Measurements from ENCODE around the gene NAAA. TPM values are rescaled to one million over a fixed set of nuclear protein-coding genes. Genes with fewer than 3 reads are reported as not detected.

NAAA gene
- total RNA-seq, 1 donor from 2014 or later, result 2.7 TPM

DNA sequence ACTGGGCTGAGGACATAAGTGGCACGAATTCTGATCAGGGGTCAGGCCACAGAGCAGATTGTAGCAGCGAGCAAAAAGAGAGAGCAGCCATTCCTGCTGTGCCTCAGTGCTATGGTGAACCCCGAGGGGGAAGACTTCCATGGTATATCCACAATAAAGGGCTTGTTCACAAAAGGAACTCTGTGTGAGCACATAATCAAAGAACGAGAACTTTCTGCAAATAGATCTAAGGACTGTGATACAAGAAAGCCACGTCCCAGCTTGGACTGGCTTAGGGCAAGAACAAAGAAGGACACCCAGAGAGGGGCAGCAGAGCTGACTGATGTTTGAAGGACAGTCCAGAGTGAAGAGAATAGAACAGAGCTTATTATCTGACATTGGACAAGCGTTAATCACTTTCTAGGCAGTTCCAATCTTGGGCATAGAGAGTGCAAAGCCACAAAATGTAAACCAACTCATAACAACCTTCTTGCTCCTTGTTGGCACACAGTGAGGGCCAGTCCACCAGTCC is 62.5 kb downstream of the NAAA start:
- H3K9me3 Mint-ChIP-seq (ENCODE audit: low read depth), result no peaks in the 10 kb centered on the region
- DNase-seq (ENCODE audit: low spot score, unreplicated experiment), result no peak
- no peak overlapping the region for H3K27ac Mint-ChIP-seq
- H3K27me3 Mint-ChIP-seq, result no peaks in the 10 kb centered on the region
- no peaks in the 10 kb centered on the region for H3K36me3 Mint-ChIP-seq (ENCODE audit: insufficient read depth)
- H3K4me3 Mint-ChIP-seq (ENCODE audit: low read depth), result no peak overlapping the region
- TF ChIP-seq, protein P1, sequence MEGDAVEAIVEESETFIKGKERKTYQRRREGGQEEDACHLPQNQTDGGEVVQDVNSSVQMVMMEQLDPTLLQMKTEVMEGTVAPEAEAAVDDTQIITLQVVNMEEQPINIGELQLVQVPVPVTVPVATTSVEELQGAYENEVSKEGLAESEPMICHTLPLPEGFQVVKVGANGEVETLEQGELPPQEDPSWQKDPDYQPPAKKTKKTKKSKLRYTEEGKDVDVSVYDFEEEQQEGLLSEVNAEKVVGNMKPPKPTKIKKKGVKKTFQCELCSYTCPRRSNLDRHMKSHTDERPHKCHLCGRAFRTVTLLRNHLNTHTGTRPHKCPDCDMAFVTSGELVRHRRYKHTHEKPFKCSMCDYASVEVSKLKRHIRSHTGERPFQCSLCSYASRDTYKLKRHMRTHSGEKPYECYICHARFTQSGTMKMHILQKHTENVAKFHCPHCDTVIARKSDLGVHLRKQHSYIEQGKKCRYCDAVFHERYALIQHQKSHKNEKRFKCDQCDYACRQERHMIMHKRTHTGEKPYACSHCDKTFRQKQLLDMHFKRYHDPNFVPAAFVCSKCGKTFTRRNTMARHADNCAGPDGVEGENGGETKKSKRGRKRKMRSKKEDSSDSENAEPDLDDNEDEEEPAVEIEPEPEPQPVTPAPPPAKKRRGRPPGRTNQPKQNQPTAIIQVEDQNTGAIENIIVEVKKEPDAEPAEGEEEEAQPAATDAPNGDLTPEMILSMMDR (IDR thresholded peaks at IDR 0.05; ENCODE audit: unreplicated experiment), result no peak
- no peaks in the 10 kb centered on the region for H3K4me1 Mint-ChIP-seq (ENCODE audit: low read depth)

DNA sequence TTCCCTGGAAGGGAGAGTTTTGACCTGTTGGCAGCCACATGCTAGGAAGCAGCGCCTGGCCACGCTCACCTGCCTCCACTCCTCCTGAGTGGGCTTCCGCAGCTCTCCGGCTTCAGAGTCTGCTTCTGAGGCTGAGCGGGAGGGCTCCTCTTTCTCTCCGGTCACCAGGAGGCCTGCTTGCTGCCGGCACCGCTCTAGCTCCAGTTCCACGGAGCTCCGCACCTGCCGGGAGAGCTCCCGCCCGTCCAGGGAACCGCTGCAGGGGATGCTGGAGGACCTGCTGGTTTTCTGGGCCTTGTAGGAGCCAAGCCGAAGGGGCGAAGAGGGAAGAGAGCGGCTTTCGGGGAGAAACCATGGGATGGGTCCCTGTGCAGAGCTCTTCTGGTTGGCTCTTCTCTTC is 64.6 kb downstream of the NAAA start:
- Mint-ChIP-seq H3K27ac (no peak overlapping the region), H3K4me3 (ENCODE audit: low read depth) (no peak overlapping the region), H3K4me1 (ENCODE audit: low read depth) (no peaks in the 10 kb centered on the region), H3K27me3 (no peaks in the 10 kb centered on the region), H3K9me3 (ENCODE audit: low read depth) (no peaks in the 10 kb centered on the region), H3K36me3 (ENCODE audit: insufficient read depth) (no peaks in the 10 kb centered on the region)
- TF ChIP-seq, protein P1 (IDR thresholded peaks at IDR 0.05; ENCODE audit: unreplicated experiment), result no peak
- DNase-seq (ENCODE audit: low spot score, unreplicated experiment), result no peak

DNA sequence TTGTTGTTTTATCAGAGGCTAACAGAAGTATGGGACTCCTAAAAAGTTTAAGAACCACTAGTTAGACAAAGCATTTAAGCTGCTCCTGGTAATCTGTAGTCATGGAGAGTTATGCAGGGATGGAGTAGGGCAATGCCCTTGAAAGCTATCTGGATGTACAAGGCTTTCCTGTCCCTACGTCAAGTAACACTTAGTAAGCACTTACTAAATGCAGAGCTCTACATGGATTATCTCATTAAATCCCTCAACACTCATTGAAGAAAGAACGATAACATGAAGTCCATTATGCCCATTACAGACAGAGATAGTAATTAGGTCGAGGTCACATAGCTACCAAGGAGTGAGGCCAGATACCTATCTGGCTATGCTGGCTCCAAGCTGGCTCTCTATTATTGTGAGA is 71.7 kb downstream of the NAAA start:
- no peak overlapping the region for H3K4me3 Mint-ChIP-seq (ENCODE audit: low read depth)
- no peaks in the 10 kb centered on the region for H3K9me3 Mint-ChIP-seq (ENCODE audit: low read depth)
- H3K36me3 Mint-ChIP-seq (ENCODE audit: insufficient read depth), result no peaks in the 10 kb centered on the region
- no peaks in the 10 kb centered on the region for H3K27me3 Mint-ChIP-seq
- H3K4me1 Mint-ChIP-seq (ENCODE audit: low read depth), result peaks cover 5% of the 10 kb centered on the region
- TF ChIP-seq, protein P1 (IDR thresholded peaks at IDR 0.05; ENCODE audit: unreplicated experiment), result no peak
- no peak for DNase-seq (ENCODE audit: low spot score, unreplicated experiment)
- no peak overlapping the region for H3K27ac Mint-ChIP-seq

DNA sequence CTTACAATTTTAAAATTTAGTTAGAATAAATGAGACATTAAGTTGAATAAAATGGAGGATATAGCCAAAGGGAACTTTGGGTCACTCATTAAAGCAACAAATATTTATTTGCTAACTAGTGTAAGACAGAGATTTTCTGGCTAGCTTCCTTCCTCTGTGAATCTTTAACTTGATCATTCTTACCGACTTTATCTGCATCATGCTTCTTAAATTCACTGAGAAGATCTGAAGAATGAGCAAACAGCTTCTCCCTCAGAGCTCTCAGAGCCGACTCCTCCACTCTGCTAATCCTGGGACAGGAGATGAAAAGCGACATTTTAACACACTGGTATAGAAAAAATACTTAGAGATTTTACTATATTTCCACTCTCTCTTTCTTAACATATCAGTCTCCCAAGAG is 73.7 kb downstream of the NAAA start:
- no peaks in the 10 kb centered on the region for H3K9me3 Mint-ChIP-seq (ENCODE audit: low read depth)
- TF ChIP-seq, protein P1 (IDR thresholded peaks at IDR 0.05; ENCODE audit: unreplicated experiment), result no peak
- H3K4me1 Mint-ChIP-seq (ENCODE audit: low read depth), result peaks cover 5% of the 10 kb centered on the region
- no peak overlapping the region for H3K4me3 Mint-ChIP-seq (ENCODE audit: low read depth)
- no peaks in the 10 kb centered on the region for H3K27me3 Mint-ChIP-seq
- H3K27ac Mint-ChIP-seq, result no peak overlapping the region
- H3K36me3 Mint-ChIP-seq (ENCODE audit: insufficient read depth), result no peaks in the 10 kb centered on the region
- DNase-seq (ENCODE audit: low spot score, unreplicated experiment), result no peak

Other genes starting within 250 kb of the NAAA start
- 54.4 and 54.9 TPM in 2 replicates for gene USO1, start 216.4 kb downstream of the NAAA start, total RNA-seq
- gene PPEF2, start 38.6 kb downstream of the NAAA start, total RNA-seq, result not detected in 2 replicates
- 45.0 and 46.2 TPM in 2 replicates for gene SDAD1, start 49.9 kb upstream of the NAAA start, total RNA-seq
- gene CXCL9, start 66.5 kb upstream of the NAAA start, total RNA-seq, result not detected in 2 replicates
- not detected in 2 replicates for gene CXCL10, start 82.5 kb upstream of the NAAA start, total RNA-seq
- gene CXCL11, start 95.1 kb upstream of the NAAA start, total RNA-seq, result not detected in 2 replicates
- 5.0 and 7.3 TPM in 2 replicates for gene ART3, start 133.7 kb upstream of the NAAA start, total RNA-seq
- 67.5 and 68.8 TPM in 2 replicates for gene NUP54, start 207.4 kb upstream of the NAAA start, total RNA-seq

Data from progenitor cell of endocrine pancreas (in vitro differentiated cells).